Measurements from ENCODE around the gene MAP2K3. TPM values are rescaled to one million over a fixed set of nuclear protein-coding genes. Genes with fewer than 3 reads are reported as not detected.

The MAP2K3 gene
- total and polyA plus RNA-seq, 10 of the 15 experiments (the other 5 are each of a cell fraction or from before 2014, with no cell fraction given): 0.71 to 39.4 (median 18.6) TPM

DNA sequence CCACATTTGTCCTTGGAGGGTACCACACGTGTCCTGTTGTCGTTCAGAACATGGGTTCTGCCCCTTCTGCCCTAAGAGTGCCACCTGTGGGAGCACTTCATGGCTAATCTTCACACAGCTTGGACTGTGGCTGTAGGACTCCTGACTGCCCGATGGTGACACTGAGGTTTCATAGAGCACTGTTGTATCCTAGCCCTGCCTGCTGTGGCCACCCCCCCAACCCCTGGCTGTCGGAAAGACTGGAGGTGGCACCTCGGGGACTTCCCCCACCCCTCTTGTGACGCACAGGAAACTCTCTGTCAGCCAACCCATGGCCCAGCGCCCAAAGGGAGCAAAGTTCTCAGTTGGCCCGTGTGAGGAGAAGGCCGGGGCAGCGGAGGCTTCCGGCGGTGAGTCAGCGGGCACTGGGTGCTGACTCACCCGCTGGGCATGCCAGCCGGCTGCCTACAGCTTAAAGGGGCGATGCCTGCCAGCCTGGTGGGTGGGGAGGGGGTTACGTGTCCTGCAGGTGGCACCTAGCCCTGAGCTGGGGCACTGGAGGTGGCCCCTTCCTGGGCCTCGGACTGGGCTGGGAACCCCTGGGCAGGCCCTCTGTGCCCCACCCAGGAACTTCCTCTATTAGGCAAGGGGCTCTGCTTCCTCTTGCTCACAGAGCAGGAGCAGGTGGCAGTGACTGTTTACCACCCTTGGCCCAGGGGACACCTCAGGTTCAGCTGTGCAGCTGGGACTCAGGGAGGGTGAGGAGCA lies 3.4 kb downstream of the MAP2K3 start (continued):
- TF ChIP-seq, protein P1, sequence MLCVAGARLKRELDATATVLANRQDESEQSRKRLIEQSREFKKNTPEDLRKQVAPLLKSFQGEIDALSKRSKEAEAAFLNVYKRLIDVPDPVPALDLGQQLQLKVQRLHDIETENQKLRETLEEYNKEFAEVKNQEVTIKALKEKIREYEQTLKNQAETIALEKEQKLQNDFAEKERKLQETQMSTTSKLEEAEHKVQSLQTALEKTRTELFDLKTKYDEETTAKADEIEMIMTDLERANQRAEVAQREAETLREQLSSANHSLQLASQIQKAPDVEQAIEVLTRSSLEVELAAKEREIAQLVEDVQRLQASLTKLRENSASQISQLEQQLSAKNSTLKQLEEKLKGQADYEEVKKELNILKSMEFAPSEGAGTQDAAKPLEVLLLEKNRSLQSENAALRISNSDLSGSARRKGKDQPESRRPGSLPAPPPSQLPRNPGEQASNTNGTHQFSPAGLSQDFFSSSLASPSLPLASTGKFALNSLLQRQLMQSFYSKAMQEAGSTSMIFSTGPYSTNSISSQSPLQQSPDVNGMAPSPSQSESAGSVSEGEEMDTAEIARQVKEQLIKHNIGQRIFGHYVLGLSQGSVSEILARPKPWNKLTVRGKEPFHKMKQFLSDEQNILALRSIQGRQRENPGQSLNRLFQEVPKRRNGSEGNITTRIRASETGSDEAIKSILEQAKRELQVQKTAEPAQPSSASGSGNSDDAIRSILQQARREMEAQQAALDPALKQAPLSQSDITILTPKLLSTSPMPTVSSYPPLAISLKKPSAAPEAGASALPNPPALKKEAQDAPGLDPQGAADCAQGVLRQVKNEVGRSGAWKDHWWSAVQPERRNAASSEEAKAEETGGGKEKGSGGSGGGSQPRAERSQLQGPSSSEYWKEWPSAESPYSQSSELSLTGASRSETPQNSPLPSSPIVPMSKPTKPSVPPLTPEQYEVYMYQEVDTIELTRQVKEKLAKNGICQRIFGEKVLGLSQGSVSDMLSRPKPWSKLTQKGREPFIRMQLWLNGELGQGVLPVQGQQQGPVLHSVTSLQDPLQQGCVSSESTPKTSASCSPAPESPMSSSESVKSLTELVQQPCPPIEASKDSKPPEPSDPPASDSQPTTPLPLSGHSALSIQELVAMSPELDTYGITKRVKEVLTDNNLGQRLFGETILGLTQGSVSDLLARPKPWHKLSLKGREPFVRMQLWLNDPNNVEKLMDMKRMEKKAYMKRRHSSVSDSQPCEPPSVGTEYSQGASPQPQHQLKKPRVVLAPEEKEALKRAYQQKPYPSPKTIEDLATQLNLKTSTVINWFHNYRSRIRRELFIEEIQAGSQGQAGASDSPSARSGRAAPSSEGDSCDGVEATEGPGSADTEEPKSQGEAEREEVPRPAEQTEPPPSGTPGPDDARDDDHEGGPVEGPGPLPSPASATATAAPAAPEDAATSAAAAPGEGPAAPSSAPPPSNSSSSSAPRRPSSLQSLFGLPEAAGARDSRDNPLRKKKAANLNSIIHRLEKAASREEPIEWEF (IDR thresholded peaks at IDR 0.05; ENCODE audit: insufficient replicate concordance, low read depth, low read length): no peak
- TF ChIP-seq SREBF2 (IDR thresholded peaks at IDR 0.05; ENCODE audit: low read length) (no peak), TCF12 (IDR thresholded peaks at IDR 0.05; ENCODE audit: low read depth, low read length) (no peak)

DNA sequence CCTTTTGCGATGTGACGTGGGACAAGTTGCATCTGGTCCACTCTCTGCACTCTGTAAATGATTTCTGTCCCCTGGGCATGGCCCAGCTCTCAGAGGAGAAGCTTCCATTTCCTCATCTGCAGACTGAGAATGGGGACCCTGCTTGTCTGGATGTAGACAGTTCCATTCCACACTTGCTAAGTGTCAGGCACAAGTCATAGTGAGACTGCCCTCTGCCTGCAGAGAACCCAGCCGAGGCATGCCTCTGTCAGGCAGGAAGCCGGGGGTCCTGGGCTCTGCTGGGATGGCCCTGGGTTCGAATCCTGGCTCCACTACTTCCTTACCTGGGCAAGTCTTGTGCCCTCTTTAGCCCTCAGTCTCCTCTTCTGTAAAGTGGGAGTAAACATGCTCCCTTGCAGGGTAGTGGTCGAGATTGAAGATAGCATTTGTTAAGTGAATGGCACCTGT lies 4.1 kb downstream of the MAP2K3 start:
- FAIRE-seq: peak; percentile 74
- peak overlapping the region; percentile 63 for H3K9ac ChIP-seq (ENCODE audit: control insufficient read depth, insufficient read depth, low read length)
- peak overlapping the region; percentile 90 for H3K27ac ChIP-seq (ENCODE audit: control insufficient read depth, insufficient read depth)
- peaks cover 56% of the 10 kb centered on the region for H3K79me2 ChIP-seq (ENCODE audit: control insufficient read depth, insufficient read depth, low read length)
- in situ Hi-C loops (cut with MboI) (no loop called here), intact Hi-C loops (cut with micrococcal nuclease; ENCODE audit: unreplicated experiment) (loop anchor here (5.0 kb wide), 3 partner anchors 76 to 246 kb away; partner anchors contain the start of genes DHRS7B, TMEM11 and USP22)
- 5% methylated on average over 6 of the region's 6 CpGs for WGBS (ENCODE audit: insufficient coverage, insufficient replicate concordance, low lambda C conversion rate, missing lambda C conversion rate)
- H3K4me2 ChIP-seq (ENCODE audit: control insufficient read depth, insufficient read depth): peak overlapping the region; percentile 88
- peak overlapping the region; percentile 94 for H3K4me3 ChIP-seq
- no peaks in the 10 kb centered on the region for H3K27me3 ChIP-seq (replicated peaks in 1 of 2; ENCODE audit: control insufficient read depth in 2 of 2, insufficient read depth in 2 of 2, low read length in 1 of 2)
- no peaks in the 10 kb centered on the region for H3K9me3 ChIP-seq (replicated peaks; ENCODE audit: control insufficient read depth, insufficient read depth, low read length)
- no peaks in the 10 kb centered on the region for H4K20me1 ChIP-seq (ENCODE audit: control insufficient read depth, insufficient read depth)
- ChIA-PET SMC1A (ENCODE audit: uncharacterized antibody, unreplicated experiment) (interaction anchor here (0.9 to 3.2 kb wide), 8 partner anchors 9 to 245 kb away, joined by 3 to 13 read pairs (median 3); no protein-coding TSS in a partner anchor), CTCF (interaction anchor here (0.7 to 5.7 kb wide), 11 partner anchors 9 to 225 kb away, joined by 3 to 38 read pairs (median 5); partner anchors contain the start of gene DHRS7B), POLR2A (interaction anchor here (1.1 to 2.1 kb wide), 2 partner anchors 11 to 13 kb away, joined by 3 to 6 read pairs; no protein-coding TSS in a partner anchor), RAD21 (ENCODE audit: unreplicated experiment) (interaction anchor here (1.0 to 3.7 kb wide), 8 partner anchors 9 to 245 kb away, joined by 3 to 15 read pairs (median 5); partner anchors contain the start of genes DHRS7B and USP22)
- DNase-seq (ENCODE audit: low read depth, low spot score): peak; percentile 32
- peaks cover 30% of the 10 kb centered on the region for H3K4me1 ChIP-seq (ENCODE audit: control insufficient read depth, insufficient read depth, low read length)
- BruUV-seq (replicated peaks): no TSS peak
- no peak overlapping the region for H2AFZ ChIP-seq (ENCODE audit: control insufficient read depth, low read depth, low read length)
- ATAC-seq: peak; percentile 10
- H3K36me3 ChIP-seq (ENCODE audit: control insufficient read depth in 2 of 2, insufficient read depth in 2 of 2, low read length in 1 of 2): peaks cover 0 to 7% of the 10 kb centered on the region in 2 experiments; a peak in 1 of 4 replicates
- TF ChIP-seq, protein P1 (IDR thresholded peaks at IDR 0.05; ENCODE audit: insufficient replicate concordance, low read depth, low read length): no peak
- TF ChIP-seq CBFB (IDR thresholded peaks at IDR 0.05; ENCODE audit: low read depth) (no peak), NR2C2 (IDR thresholded peaks at IDR 0.05; ENCODE audit: borderline replicate concordance, control insufficient read depth, insufficient read length, low read depth) (no peak), NFYA (IDR thresholded peaks at IDR 0.05; ENCODE audit: borderline replicate concordance, low read depth, low read length) (no peak), CBX5 (IDR thresholded peaks at IDR 0.05; ENCODE audit: low read depth) (no peak), CREM (IDR thresholded peaks at IDR 0.05; ENCODE audit: low read depth) (no peak), SMARCA5 (IDR thresholded peaks at IDR 0.05) (peak; percentile 21; the same call in 1 of the 2 replicates), BHLHE40 (IDR thresholded peaks at IDR 0.05; ENCODE audit: borderline replicate concordance in 1 of 2, low read depth in 2 of 2, low read length in 1 of 2) (peak in 1 of 2 experiments; percentile 22; a peak in 1 of 4 replicates)
